HG03354 (cell line): ENCODE data around the gene GADD45GIP1.
A peak's percentile ranks its signal among the peaks of the same experiment; 100 is the strongest.

Experiments
- ATAC-seq: cut with Tn5 transposase; IDR thresholded peaks from one replicate; pipeline ENCODE4 v1.9.1; 2021; ENCODE audit warnings: mild to moderate bottlenecking; ENCODE audit not compliant: unreplicated experiment, poor library complexity, severe bottlenecking

GADD45GIP1 gene

GRCh38 chr19:12945479-12946091 is 11.4 kb downstream of the GADD45GIP1 start, which contains the start of gene RAD23A:
Gene RAD23A, plus strand, starts transcription at chr19:12945862. Its CDS starts 87 bp downstream, at chr19:12945949.
- peak; percentile 79 for ATAC-seq

GRCh38 chr19:12944104-12944674 is 12.8 kb downstream of the GADD45GIP1 start:
- no peak for ATAC-seq

- ATAC-seq, result no peak
Measured at GRCh38 chr19:12943437-12944044, 13.5 kb downstream of the GADD45GIP1 start.

- ATAC-seq, result no peak
Measured at GRCh38 chr19:12940897-12941296, 16.1 kb downstream of the GADD45GIP1 start.

DNA sequence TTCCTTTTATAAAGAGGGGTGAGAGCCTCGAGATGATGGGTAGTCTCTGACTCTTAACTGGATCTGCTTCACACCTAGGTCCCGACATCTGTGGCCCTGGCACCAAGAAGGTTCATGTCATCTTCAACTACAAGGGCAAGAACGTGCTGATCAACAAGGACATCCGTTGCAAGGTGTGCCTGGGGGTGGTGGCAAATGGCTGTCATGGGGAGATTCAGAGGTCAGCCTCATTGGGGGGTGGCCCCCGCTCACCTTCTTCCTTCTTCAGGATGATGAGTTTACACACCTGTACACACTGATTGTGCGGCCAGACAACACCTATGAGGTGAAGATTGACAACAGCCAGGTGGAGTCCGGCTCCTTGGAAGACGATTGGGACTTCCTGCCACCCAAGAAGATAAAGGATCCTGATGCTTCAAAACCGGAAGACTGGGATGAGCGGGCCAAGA is 17.0 kb downstream of the GADD45GIP1 start:
- no peak for ATAC-seq

GRCh38 chr19:12938779-12939601 is 18.0 kb downstream of the GADD45GIP1 start:
- peak; percentile 9 for ATAC-seq

DNA sequence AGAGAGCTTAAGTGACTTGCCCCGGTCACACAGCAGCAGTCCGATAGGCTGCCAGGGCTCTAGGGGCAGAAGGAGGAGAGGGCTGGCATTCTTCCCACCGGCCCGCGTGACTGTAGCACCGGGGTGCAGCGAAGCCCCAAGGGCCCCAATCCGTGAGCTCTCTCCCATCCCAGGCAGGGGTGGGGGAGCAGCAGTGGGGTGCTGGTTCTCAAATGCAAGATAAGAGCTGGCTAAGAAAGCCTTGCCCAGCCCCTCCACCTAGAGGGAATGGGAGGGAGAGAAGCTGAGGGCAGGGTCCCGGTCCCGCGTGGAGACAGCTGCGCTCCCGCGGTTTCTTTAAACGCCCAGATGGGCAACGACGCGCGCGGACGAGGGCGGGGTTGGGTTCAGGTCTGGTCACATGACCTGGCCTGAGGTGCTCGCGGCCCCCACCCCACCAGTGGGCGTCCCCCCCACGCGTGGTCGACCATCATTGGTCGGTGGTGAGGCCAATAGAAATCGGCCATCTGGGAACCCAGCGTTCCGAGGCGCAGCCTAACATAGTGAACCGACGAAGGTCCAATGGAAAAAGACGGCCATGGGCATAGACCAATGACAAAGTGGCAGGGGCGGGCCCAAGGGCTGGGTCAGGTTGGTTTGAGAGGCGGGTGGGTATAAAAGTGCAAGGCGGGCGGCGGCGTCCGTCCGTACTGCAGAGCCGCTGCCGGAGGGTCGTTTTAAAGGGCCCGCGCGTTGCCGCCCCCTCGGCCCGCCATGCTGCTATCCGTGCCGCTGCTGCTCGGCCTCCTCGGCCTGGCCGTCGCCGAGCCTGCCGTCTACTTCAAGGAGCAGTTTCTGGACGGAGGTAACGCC is 18.9 kb downstream of the GADD45GIP1 start, which contains the start of gene CALR:
TSS of gene CALR (plus strand) at position 683 of the 852 bp plus-strand sequence. CDS start at position 754, 71 bp downstream.
- ATAC-seq, result peak; percentile 82

DNA sequence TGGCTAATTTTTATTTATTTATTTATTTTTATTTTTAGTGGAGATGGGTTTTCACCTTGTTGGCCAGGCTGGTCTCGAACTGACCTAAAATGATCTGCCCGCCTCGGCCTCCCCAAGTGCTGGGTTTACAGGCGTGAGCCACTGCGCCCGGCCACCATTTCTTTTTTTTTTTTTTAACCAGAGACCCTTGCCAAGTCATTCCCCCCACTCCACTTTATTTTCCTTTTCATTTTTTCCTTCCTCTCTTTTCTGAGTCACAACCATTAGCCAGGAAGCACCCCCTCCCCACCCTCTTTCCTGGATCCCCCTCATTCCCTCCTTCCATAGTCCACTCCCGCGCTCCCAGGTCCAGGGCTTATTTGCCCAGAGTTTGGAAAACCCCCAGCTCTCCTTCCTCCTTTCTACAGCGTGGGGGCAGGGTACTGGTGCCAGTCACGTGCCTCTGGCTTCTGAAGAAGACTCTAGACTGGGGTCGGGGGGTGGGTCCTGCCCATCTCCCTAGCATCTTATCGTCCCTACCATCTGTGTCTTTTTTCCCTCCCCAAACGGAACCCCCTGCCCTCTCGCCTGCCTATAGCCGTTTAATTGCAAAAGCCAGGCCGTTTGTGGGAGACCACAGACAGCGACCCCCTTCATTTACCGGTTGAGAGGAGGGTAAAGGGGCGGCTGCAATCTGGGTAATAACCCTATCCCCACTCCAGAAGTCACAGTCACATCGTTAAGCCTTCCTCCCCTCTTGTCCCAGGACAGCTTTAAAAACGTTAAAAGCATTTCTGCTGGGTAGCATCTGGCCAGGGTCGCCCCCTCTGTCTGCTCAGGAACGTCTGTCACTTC is 19.7 kb downstream of the GADD45GIP1 start:
- no peak for ATAC-seq

DNA sequence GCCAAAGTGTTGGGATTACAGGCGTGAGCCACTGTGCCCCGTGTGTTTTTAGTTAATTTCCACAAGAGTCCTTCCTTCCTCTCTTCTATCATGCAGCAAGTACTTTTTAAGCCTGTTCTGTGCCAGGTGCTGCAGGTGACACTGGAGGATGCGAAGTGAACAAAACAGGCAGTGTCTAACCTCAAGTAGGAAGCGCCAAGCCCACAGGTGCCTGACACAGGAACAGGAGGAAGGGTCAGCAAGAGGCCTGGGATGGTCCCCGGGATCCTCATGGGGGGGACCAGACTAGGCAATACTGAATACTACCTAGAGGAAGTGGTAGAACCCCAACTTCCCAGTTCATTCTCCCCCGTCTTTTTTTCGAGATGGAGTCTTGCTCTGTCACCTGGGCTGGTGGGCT is 20.4 kb downstream of the GADD45GIP1 start:
- ATAC-seq, result no peak

- ATAC-seq, result no peak
Measured at GRCh38 chr19:12935071-12935470, 22.0 kb downstream of the GADD45GIP1 start.

- peak; percentile 56 for ATAC-seq
Measured at GRCh38 chr19:12933287-12934072, 23.5 kb downstream of the GADD45GIP1 start, which contains the start of gene FARSA. Gene FARSA, minus strand, starts transcription at chr19:12933711. Its CDS starts 15 bp downstream, at chr19:12933696.

- no peak for ATAC-seq
Measured at GRCh38 chr19:12932392-12933286, 24.4 kb downstream of the GADD45GIP1 start.

- ATAC-seq, result no peak
Measured at GRCh38 chr19:12930002-12930645, 26.9 kb downstream of the GADD45GIP1 start.

DNA sequence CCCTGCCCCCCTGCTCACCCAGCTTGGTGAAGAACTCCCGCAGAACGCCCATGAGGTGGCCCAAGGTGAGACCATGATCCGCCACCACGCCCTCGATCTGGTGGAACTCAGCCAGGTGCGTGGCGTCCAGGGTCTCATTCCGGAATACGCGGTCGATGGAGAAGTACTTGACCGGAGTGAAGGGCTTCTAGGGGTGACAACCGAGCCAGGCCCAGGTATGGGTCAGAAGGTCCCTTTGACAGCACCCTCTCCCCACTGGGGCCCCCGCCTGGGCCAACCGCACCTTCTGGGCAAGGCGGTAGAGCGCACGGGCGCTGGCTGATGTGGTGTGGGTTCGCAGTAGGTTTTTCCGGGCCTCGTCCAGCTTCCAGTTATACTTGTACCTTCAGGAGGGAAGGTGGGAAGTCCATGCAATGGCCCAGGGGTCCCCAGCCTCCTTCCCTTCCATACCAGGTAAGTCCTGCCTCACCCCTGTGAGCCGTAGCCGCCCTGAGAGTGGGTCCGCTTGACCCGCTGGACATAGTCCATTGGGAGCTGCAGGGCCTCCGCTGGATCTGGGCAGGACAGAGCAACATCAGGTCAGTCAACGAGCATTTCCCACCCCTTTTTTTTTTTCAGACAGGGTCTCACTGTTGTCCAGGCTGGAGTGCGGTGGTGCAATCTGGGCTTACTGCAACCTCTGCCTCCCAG is 32.3 kb downstream of the GADD45GIP1 start:
- no peak for ATAC-seq

GRCh38 chr19:12922959-12923358 is 34.1 kb downstream of the GADD45GIP1 start:
- ATAC-seq, result no peak

DNA sequence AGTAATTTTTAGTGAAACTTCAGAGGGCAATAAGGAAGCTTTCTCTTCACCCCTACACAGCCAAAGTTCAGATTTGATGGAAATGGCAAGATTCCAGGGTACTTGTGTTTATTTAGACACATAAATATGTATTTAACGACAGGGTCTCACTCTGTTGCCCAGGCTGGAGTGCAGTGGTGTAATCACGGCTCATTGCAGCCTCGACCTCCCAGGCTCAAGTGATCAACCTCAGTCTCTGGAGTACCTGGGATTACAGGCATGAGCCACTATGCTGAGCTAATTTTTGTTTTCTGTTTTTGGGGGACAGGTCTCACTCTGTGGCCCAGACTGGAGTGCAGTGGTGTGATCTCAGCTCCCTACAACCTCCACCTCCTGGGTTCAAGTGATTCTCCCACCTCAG is 36.0 kb downstream of the GADD45GIP1 start:
- ATAC-seq, result no peak
